Nephron progenitor cell (in vitro differentiated cells): ENCODE results near the gene SDS.

ENCODE experiments used
- DNase-seq: peaks from one replicate; pipeline ENCODE4 v3.0.0; 2021
- H3K27ac Mint-ChIP-seq: 2 replicates; pipeline ENCODE4 v1.8.0; 2021; ENCODE audit warnings: mild to moderate bottlenecking, moderate library complexity, mixed read lengths
- H3K27me3 Mint-ChIP-seq: 2 replicates; pipeline ENCODE4 v1.8.0; 2021; ENCODE audit warnings: mild to moderate bottlenecking, low read depth, mixed read lengths; ENCODE audit not compliant: poor library complexity
- H3K36me3 Mint-ChIP-seq: 2 replicates; pipeline ENCODE4 v1.8.0; 2021; ENCODE audit warnings: low read depth, mixed read lengths
- H3K4me1 Mint-ChIP-seq: 2 replicates; pipeline ENCODE4 v1.8.0; 2021; ENCODE audit warnings: mixed read lengths
- H3K4me3 Mint-ChIP-seq: 2 replicates; pipeline ENCODE4 v1.8.0; 2021; ENCODE audit warnings: mild to moderate bottlenecking, moderate library complexity, mixed read lengths
- H3K9me3 Mint-ChIP-seq: 2 replicates; pipeline ENCODE4 v1.8.0; 2021; ENCODE audit warnings: mild to moderate bottlenecking, moderate library complexity, mixed read lengths
- CTCF ChIP-seq: fragments of 200-600 bp; sonication (generic); IDR thresholded peaks from 2 replicates; pipeline ENCODE4 v1.5.0; 2021; ENCODE audit warnings: antibody characterized with exemption

The SDS gene

DNA sequence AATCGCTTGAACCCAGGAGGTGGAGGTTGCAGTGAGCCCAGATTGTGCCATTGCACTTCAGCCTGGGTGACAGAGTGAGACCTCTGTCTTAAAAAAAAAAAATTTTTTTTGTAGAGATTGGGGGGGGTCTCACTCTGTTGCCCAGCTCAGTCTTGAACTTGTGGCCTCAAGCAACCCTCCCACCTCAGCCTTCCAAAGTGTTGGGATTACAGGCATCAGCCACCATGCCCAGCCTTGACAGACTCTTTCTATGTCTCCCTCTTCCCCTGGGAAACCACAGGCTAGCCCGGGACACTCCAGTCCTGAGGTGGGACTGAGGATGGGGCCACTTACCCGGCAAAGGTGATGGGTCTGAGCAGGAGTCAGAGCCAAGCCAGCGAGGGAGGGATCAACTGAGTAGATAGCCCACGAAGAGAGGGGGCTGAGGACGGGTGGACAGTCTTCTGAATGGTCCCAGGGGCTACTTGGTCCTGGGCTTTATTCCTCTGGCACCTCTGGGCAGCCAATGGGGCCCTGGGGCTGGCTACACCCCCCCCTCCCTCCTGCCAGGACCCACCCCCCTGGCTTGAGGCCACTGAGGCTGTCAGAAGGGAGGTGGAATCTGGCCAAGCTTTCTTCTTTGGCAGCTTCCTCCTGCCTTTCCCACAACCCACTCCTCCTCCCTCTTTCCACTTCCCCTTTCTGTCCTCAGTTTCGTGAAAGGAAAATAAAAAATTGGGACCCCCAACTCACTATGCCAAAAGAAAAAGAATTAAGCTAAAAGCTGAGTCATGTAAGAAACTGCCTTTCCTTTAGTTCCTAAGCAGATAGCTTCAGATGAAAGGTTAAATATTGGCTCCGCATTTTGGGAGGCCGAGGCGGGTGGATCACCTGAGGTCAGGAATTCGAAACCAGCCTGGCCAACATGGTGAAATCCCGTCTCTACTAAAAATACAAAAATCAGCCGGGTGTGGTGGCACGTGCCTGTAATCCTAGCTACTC is at the start of gene SDS:
Gene SDS (minus strand): TSS at position 453 of the 981 bp plus-strand sequence. CDS start 4,179 bp downstream, outside the sequence.
- no peak for TF ChIP-seq CTCF
- peak within 1 kb of the TSS; percentile 55 for H3K27ac Mint-ChIP-seq
- H3K36me3 Mint-ChIP-seq = no peaks in the 10 kb centered on the region
- H3K27me3 Mint-ChIP-seq = peaks cover 14% of the 10 kb centered on the region
- H3K4me3 Mint-ChIP-seq = no peak within 1 kb of the TSS
- no peaks in the 10 kb centered on the region for H3K4me1 Mint-ChIP-seq
- no peaks in the 10 kb centered on the region for H3K9me3 Mint-ChIP-seq
- DNase-seq = no peak

GRCh38 chr12:113453330-113453729 is 49.6 kb upstream of the SDS start:
- Mint-ChIP-seq H3K27me3 (peaks cover 44% of the 10 kb centered on the region), H3K4me1 (peaks cover 7% of the 10 kb centered on the region), H3K9me3 (no peaks in the 10 kb centered on the region), H3K4me3 (no peak overlapping the region), H3K27ac (no peak overlapping the region), H3K36me3 (no peaks in the 10 kb centered on the region)
- DNase-seq = no peak
- no peak for TF ChIP-seq CTCF

- no peak for TF ChIP-seq CTCF
- H3K4me3 Mint-ChIP-seq = no peak overlapping the region
- no peak for DNase-seq
- peaks cover 8% of the 10 kb centered on the region for H3K4me1 Mint-ChIP-seq
- no peak overlapping the region for H3K27ac Mint-ChIP-seq
- no peaks in the 10 kb centered on the region for H3K36me3 Mint-ChIP-seq
- peaks cover 38% of the 10 kb centered on the region for H3K27me3 Mint-ChIP-seq
- H3K9me3 Mint-ChIP-seq = no peaks in the 10 kb centered on the region
Observed at GRCh38 chr12:113452458-113452857, 48.8 kb upstream of the SDS start.

- no peaks in the 10 kb centered on the region for H3K36me3 Mint-ChIP-seq
- peaks cover 45% of the 10 kb centered on the region for H3K27me3 Mint-ChIP-seq
- H3K4me1 Mint-ChIP-seq = peaks cover 8% of the 10 kb centered on the region
- TF ChIP-seq CTCF = no peak
- H3K4me3 Mint-ChIP-seq = no peak overlapping the region
- DNase-seq = no peak
- no peak overlapping the region for H3K27ac Mint-ChIP-seq
- H3K9me3 Mint-ChIP-seq = peaks cover 4% of the 10 kb centered on the region
Observed at GRCh38 chr12:113449839-113450238, 46.2 kb upstream of the SDS start.

GRCh38 chr12:113449299-113449698 is 45.6 kb upstream of the SDS start:
- no peak for TF ChIP-seq CTCF
- Mint-ChIP-seq H3K9me3 (peaks cover 4% of the 10 kb centered on the region), H3K27ac (no peak overlapping the region), H3K27me3 (peaks cover 46% of the 10 kb centered on the region), H3K4me3 (no peak overlapping the region), H3K4me1 (peaks cover 8% of the 10 kb centered on the region), H3K36me3 (no peaks in the 10 kb centered on the region)
- DNase-seq = no peak

DNA sequence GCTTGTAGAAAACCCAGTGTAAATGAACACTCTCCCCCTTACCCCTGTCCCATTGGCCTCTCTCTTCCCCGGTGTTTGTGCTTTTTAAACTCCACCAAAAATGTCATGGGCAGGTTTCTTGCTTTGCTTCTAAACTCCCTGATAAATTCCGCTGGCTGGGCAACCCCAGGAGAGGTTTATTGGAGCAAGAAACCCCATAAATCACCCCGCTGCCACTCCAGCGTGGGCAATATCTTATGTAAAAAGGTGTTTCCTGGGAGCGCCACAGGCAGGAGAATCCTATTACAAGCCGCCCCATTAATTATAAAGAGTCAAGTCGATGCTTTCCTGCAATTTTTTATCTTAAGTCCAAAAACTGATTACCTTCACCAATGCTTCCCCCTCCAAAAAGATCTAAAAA is 45.2 kb upstream of the SDS start:
- H3K36me3 Mint-ChIP-seq = no peaks in the 10 kb centered on the region
- DNase-seq = peak; percentile 55
- peaks cover 8% of the 10 kb centered on the region for H3K4me1 Mint-ChIP-seq
- H3K27ac Mint-ChIP-seq = no peak overlapping the region
- no peak overlapping the region for H3K4me3 Mint-ChIP-seq
- peaks cover 45% of the 10 kb centered on the region for H3K27me3 Mint-ChIP-seq
- no peak for TF ChIP-seq CTCF
- peaks cover 4% of the 10 kb centered on the region for H3K9me3 Mint-ChIP-seq
